GM21360 (cell line): ENCODE results near the gene PHF12.

ENCODE experiments used
- ATAC-seq: cut with Tn5 transposase; IDR thresholded peaks from one replicate; pipeline ENCODE4 v1.9.1; 2021; ENCODE audit warnings: mild to moderate bottlenecking, moderate library complexity; ENCODE audit not compliant: unreplicated experiment

The PHF12 gene

GRCh38 chr17:28975646-28976045 is 24.3 kb upstream of the PHF12 start:
- no peak for ATAC-seq

GRCh38 chr17:28975031-28975430 is 23.7 kb upstream of the PHF12 start:
- ATAC-seq: no peak

DNA sequence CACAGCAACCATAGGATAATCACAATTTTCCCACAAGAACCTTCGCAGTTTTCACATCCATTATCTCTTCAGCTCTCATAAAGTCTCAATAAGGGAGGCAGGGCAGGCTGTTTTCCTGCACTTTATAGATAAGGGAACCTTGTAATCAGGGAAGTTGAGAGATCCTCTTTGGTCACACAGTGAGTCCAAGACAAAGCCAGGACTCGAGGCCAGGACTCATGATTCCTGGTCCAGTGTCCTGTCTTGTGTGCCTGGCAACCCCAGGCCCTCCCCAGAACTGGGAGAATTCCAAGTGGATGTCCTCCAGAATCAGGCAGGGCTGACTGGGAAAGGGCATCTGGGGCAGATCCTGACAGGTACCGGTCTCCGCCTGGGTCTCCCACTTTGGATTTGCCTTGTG is 23.1 kb upstream of the PHF12 start:
- no peak for ATAC-seq

GRCh38 chr17:28973425-28973824 is 22.1 kb upstream of the PHF12 start:
- ATAC-seq: no peak

DNA sequence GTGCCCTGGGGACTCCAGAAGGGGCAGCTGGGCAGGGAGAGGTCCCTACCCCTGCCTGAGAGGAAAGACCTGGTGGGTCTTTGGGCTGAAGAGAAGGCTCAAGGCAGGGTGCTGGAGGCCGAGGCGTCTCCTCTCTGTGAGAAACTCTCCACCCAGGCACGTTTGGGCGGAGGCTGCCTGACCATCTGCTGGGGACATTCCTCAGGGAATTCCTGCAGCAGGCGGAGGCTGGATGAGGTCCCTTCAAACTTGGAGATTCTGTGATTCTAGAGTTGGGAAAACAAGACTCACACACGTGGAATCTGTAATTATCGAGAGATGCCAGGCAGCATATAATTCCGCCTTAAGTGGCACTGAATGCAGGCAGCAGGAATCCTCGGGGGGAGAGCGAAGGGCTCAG is 21.1 kb upstream of the PHF12 start:
- no peak for ATAC-seq

GRCh38 chr17:28970879-28971278 is 19.6 kb upstream of the PHF12 start:
- no peak for ATAC-seq

- no peak for ATAC-seq
Observed at GRCh38 chr17:28969706-28970393, 18.5 kb upstream of the PHF12 start.

- no peak for ATAC-seq
Observed at GRCh38 chr17:28968914-28969295, 17.6 kb upstream of the PHF12 start.

DNA sequence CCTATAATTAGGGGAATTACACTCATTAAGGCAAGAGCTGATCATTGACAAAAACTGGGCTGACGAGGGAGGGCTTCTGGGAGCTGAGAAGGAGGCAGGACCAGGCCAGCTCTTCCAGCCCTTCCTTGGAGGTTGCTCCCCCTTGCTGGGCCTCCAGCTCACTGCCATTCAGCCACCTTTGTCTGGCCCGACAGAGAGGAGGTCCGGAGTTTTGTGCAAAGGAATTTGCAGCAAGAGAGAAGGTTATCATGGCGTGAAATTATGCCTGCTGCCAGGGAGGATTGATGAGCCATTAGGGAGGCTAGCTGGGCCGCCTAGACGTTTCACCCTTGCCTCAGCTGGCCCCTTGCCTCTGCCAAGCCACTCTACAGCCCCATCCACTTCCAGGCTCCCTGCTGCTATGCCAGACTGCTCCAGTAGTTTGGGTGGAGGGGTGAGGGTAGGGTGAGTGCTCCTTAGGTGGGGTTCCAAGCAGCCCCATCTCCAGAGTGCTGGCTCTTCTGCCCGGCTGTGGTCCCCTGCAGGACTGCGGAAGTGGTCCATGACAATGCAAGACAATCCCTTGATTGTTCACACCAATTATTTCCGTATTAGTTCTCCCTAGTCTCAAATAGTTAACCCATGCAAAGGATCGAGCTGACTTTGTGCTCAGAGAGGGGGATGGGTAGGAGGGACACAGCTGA is 17.1 kb upstream of the PHF12 start:
- no peak for ATAC-seq

- ATAC-seq: no peak
Observed at GRCh38 chr17:28967221-28968135, 16.2 kb upstream of the PHF12 start.

GRCh38 chr17:28963841-28964240 is 12.5 kb upstream of the PHF12 start:
- no peak for ATAC-seq

- no peak for ATAC-seq
Observed at GRCh38 chr17:28963055-28963611, 11.8 kb upstream of the PHF12 start.

DNA sequence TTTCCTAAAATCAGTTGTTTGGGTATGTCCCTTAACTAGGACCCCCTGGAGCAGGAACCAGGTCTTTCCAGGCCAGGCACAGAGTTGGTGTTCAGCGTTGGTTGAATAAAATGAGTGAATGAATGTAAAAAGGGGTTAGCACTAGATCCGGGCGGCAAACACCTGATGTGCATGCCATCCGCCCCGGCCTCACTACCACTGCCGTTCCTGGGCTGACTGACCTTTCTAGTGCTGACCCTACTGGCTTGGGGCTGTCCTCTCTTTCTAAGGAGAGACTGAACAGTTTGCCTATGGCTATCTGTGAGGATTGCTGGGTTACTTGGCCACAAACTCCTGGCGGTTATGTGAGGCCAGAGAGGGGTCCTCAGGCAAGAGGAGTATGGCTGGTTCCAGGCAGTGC is 10.1 kb upstream of the PHF12 start:
- ATAC-seq: no peak

DNA sequence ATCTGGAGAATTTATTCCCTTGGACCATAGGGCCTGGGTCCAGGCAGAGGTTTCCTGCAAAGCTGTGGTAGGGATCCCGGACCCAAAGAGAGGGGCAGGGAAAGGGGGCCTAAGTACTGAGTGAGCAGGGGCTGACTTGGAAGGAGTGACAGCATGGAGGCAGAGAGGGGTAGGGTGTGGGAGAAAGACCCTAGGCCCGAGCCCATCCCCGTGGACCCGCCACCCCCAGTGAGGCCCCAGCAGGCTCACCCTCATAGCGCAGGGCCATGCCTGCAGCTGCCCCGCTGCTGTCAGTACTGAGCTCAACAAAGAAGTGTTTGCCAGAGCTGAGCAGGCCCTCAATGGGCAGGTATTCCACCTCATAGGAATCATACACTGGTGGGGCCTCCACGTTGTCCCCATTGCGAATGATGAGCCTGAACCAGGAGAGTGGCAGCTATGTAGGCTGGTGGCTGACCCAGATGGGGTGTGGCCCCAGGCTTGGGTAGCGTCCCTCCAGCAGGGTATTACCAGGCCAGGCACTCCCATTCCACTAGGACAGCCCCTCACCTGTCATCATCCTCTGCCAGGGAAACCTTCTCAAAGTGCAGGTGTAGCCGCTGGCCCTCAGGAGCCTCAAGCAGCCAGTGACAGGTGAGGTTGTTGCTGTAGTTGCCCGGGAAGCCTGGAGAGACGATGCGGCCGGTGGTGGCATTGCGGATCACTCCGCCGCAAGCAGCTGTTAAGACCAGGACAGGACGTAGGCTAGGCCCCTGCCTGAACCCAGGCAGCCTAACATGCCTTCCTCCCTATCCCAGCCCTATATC is 9.1 kb upstream of the PHF12 start:
- no peak for ATAC-seq

DNA sequence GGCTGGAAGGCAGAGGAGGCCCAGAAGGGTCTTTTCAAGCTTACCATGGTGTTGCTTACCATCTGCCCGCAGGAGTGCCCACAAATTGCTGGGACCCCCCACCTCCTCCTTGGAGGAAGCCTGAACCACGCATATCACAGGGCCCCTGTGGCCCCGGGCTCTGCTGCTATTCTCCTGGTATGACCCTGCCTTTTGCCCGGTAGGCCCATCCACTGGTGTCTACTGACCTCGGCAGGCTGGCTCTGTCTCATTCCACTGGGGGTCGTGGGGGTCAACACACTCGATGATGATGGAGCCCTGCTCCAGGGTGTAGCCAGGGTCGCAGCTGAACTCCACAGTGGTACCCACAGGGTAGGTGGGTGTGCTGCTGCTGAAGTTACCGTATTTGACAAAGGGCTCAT is 8.2 kb upstream of the PHF12 start:
- no peak for ATAC-seq

DNA sequence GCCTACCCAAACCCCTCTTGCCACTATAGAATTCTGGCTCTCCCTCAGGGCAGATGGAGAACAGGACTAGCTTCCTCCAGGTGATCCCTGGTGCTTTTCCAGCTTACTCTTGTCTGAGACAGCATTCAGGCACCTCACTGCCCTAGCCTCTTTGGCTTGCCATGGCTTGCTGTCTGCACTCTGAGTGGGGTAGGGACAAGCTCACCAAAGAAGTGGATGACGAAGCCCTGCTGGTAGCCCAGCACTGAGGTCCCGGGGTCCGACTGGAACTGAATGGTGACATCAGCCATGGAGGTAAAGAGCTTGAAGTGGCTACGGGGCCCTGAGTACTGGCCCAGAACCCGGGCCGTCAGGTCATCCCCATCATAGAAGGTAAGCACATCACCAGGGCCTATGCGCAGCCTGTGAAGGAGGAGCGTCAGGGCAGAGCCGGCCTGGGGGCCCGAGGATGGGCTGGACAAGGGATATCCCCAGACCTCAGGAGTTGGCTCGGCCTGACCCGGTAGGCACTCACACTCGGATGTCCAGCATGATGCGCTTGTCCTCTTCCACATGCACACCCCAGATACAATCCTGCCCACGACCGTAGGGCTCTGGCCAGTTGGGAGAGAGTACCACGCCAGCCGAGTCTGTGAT is 7.6 kb upstream of the PHF12 start:
- ATAC-seq: no peak

- no peak for ATAC-seq
Observed at GRCh38 chr17:28957992-28958355, 6.7 kb upstream of the PHF12 start.

GRCh38 chr17:28957277-28957991 is 6.1 kb upstream of the PHF12 start:
- ATAC-seq: no peak

DNA sequence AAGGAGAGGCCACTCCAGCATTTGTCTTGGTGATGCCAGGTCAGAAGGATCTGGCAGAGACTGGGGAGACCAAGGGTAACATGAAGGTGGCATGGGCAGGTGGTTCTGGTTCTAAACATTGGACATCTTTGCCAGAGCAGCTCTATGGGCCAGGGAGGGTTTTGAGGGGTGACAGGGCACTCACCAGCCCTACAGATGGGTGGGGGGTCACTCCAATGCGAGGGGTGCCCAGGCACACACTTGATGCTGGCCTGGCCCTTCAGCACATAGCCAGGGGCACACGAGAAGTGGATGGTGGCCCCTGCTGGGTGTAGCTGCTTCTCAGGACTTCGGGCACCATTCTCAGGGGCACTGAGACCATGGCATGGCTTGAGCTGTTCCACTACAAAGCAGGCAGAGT is 5.5 kb upstream of the PHF12 start:
- no peak for ATAC-seq

DNA sequence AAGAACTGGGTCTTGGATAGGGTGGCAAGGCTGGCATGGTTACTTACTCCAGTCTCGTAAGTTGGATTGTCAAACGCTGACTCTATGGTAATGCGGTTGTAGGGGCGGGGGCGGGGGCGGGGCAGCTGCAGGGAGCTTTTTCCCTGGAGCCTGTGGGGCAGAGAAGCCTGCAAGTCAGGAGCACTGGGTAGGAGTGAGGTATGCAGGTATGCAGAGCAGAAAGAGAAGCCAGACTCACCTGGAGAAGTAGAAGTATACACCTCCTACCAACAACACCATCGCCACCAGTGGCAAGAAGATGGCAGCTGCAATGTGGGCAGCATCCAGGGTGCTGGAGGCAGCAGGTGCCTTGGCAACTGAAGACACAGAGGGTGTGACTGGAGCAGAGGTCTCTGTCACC is 4.8 kb upstream of the PHF12 start:
- ATAC-seq: no peak
